Stomach smooth muscle (tissue), 2 donors: Measurements from ENCODE around the gene SPATA22.
A peak's percentile ranks its signal among the peaks of the same experiment; 100 is the strongest.

Experiments
- H3K27ac ChIP-seq: one replicate; pipeline ENCODE4 v1.7.0; 2013; ENCODE audit warnings: mild to moderate bottlenecking, low read length, inconsistent platforms
- H3K27me3 ChIP-seq, 2 donors: one replicate each; pipeline ENCODE4 v1.7.0; 2013; ENCODE audit warnings: low read length in 2 of 2; ENCODE audit not compliant: insufficient read depth in 2 of 2, control insufficient read depth in 1 of 2
- H3K36me3 ChIP-seq, 2 donors: one replicate each; pipeline ENCODE4 v1.7.0; 2013; ENCODE audit warnings: low read length in 2 of 2; ENCODE audit not compliant: control insufficient read depth in 2 of 2, insufficient read depth in 2 of 2
- H3K4me1 ChIP-seq: one replicate; pipeline ENCODE4 v1.7.0; 2013; ENCODE audit warnings: low read length; ENCODE audit not compliant: control insufficient read depth, insufficient read depth
- H3K4me3 ChIP-seq, 2 donors: one replicate each; pipeline ENCODE4 v1.7.0; 2013; ENCODE audit warnings: low read length in 2 of 2
- H3K9ac ChIP-seq, 2 donors: one replicate each; pipeline ENCODE4 v1.7.0; 2013; ENCODE audit warnings: low read length in 2 of 2, mild to moderate bottlenecking in 1 of 2
- H3K9me3 ChIP-seq, 2 donors: one replicate each; pipeline ENCODE4 v1.7.0; 2013; ENCODE audit warnings: low read length in 2 of 2; ENCODE audit not compliant: control insufficient read depth in 2 of 2
- donor health status: healthy.
- donor health status: Pancreatic carcinoma.

The SPATA22 gene

DNA sequence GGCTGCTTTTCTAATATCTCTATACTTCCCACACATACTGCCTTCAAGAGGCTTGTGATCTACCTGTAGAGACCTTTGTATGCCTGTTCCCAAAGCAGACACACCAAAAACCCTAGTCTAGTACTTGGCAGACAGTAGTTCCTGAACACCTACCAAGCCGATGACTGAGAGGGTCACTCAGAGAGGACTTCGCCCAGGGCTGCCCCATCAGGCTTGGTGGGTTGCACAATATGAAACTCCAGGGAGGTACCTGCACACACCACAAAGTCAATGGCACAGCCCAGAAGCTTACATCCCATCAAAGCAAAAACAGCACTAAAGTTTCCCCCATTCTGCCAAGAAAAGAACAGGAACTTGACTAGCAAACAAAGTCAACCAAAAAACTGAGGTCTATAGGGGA lies 34.4 kb upstream of the SPATA22 start:
- no peaks in the 10 kb centered on the region for H3K27me3 ChIP-seq
- H3K9me3 ChIP-seq: peaks cover 0 to under 1% of the 10 kb centered on the region in 2 donors
- no peak overlapping the region for H3K9ac ChIP-seq
- H3K36me3 ChIP-seq: no peaks in the 10 kb centered on the region
- no peak overlapping the region for H3K4me3 ChIP-seq
- no peak overlapping the region for H3K27ac ChIP-seq
- H3K4me1 ChIP-seq: no peaks in the 10 kb centered on the region

DNA sequence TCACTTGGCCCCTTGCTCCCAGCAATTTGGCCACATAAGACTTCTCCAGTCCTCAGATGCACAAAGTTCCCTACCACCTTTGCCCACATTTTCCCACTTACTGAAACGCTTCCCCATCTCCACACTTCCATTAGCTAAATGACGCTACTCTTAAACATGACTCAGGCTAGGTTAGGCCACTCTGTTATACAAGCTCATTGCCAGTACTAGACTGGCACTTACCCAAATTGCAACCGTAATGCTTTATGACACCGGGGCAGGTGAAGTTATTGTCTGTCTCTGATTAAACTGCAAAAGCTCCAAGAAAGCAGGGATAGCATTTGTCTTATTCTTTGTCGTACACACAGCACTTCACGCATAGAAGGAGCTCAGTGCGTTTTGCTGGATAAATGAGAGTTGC lies 33.4 kb upstream of the SPATA22 start:
- H3K4me1 ChIP-seq: no peaks in the 10 kb centered on the region
- no peaks in the 10 kb centered on the region for H3K36me3 ChIP-seq
- peaks cover 0 to 5% of the 10 kb centered on the region in 2 donors for H3K9me3 ChIP-seq
- no peak overlapping the region for H3K9ac ChIP-seq
- no peak overlapping the region for H3K4me3 ChIP-seq
- H3K27ac ChIP-seq: no peak overlapping the region
- H3K27me3 ChIP-seq: no peaks in the 10 kb centered on the region

DNA sequence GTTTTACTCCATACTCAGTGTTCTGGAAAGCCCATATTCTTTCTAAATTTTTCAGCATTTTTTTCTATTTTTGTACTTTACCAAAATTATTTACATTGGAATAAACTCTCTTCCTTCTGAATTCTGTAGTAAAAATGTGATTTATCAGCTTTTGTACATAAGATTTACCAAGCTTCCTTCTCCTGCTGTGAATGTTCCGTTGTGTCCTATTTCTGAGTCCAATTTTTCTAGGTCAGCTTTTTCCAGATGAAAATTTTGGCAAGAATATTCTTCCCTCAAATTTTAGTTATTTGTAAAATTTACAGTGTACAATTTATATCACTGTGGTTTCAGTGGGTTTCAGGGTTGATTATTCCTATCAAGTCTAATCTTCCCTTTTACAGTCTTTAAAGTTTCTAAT lies 31.7 kb upstream of the SPATA22 start:
- H3K36me3 ChIP-seq: no peaks in the 10 kb centered on the region
- H3K9me3 ChIP-seq: peaks cover 0 to 5% of the 10 kb centered on the region in 2 donors
- H3K4me1 ChIP-seq: no peaks in the 10 kb centered on the region
- no peak overlapping the region for H3K9ac ChIP-seq
- no peak overlapping the region for H3K27ac ChIP-seq
- H3K4me3 ChIP-seq: no peak overlapping the region
- no peaks in the 10 kb centered on the region for H3K27me3 ChIP-seq

DNA sequence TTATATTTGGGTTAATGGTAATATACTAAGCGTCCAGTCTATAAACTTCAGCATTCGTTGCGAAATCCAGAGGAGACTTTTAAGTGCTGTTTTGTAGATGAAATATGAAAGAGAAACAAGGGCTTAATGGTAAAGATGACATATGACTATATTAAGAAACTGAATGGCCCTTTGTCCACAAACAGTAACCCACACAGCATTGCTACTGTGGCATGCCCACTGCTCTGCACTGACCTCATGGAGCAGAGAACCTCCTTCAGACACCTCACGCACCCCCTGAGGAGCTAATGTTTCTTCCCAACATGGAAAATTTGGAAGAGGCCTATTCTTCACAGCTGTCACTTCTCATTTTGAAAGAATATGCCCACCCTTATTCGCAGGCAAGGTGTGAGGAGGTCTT lies 30.8 kb upstream of the SPATA22 start:
- Histone ChIP-seq H3K9me3 (peaks cover 0 to 5% of the 10 kb centered on the region in 2 donors), H3K9ac (no peak overlapping the region), H3K27me3 (no peaks in the 10 kb centered on the region), H3K27ac (no peak overlapping the region), H3K4me3 (no peak overlapping the region), H3K36me3 (no peaks in the 10 kb centered on the region), H3K4me1 (no peaks in the 10 kb centered on the region)

DNA sequence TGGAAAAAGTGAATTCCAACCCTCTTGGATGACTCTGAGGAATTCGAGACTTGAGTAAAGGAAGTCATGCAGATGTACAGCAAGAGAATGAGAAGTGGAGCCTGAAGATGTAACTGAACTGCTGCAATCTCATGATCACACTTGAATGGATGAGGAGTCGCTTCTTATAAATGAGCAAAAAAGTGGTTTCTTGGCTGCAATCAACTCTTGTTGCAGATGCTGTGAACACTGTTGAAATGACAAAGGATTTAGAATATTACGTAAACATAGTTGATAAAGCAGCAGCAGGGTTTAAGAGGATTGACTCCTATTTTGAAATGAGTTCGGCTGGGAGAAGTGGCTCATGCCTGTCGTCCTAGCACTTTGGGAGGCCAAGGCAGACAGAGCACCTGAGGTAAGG lies 29.7 kb upstream of the SPATA22 start:
- H3K9ac ChIP-seq: no peak overlapping the region
- H3K36me3 ChIP-seq: no peaks in the 10 kb centered on the region
- H3K4me3 ChIP-seq: no peak overlapping the region
- no peaks in the 10 kb centered on the region for H3K4me1 ChIP-seq
- H3K27me3 ChIP-seq: no peaks in the 10 kb centered on the region
- peaks cover 0 to 5% of the 10 kb centered on the region in 2 donors for H3K9me3 ChIP-seq
- H3K27ac ChIP-seq: no peak overlapping the region

DNA sequence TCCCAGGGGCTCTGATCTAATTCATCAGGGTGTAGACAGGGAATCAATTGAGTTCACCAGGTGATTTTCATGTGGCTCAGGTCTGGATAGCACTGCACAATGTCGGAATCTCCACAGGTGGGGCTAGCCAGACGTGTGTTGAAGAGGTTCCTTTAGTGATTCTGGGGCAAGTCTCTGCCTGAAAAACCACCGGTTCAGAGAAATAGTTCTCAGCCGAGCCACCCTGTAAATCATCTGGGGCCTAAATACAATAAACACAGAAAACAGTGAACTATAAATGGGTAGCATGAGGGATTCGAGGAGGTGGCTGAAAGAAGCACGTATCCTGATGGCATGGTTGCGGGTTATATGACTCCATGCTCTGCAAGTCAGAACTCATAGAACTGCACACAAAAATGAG lies 25.5 kb upstream of the SPATA22 start:
- H3K4me3 ChIP-seq: no peak overlapping the region
- H3K27ac ChIP-seq: no peak overlapping the region
- no peaks in the 10 kb centered on the region for H3K36me3 ChIP-seq
- H3K9me3 ChIP-seq: peaks cover 4 to 5% of the 10 kb centered on the region in 2 donors
- H3K9ac ChIP-seq: no peak overlapping the region
- H3K27me3 ChIP-seq: no peaks in the 10 kb centered on the region
- H3K4me1 ChIP-seq: no peaks in the 10 kb centered on the region

DNA sequence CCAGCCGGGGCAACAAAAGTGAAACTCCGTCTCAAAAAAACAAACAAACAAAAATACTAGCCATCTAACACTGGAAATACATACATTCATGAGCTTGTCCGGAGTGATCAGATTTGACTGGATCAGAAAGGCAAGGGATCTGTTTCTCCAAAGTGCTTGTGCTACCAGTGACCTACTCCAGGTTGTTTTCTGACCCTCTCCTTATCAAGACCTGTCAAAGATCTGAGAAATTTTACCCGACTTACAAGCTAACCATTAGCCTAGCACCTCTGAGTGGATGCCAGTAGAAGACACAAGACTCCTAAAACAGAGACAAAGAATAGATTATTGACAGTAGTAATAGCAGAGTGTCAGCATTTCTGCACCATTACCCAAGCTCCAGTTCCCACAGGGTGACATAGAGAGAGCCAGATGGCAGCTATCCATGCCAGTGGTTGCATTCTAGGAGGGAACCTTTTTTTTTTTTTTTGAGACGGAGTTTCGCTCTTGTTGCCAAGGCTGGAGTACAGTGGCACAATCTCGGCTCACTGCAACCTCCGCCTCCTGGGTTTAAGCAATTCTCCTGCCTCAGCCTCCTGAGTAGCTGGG lies 14.0 kb upstream of the SPATA22 start:
- Histone ChIP-seq H3K4me1 (no peaks in the 10 kb centered on the region), H3K27me3 (peaks cover 2 to 3% of the 10 kb centered on the region in 2 donors), H3K36me3 (no peaks in the 10 kb centered on the region), H3K4me3 (no peak overlapping the region), H3K27ac (no peak overlapping the region), H3K9me3 (no peaks in the 10 kb centered on the region), H3K9ac (no peak overlapping the region)

DNA sequence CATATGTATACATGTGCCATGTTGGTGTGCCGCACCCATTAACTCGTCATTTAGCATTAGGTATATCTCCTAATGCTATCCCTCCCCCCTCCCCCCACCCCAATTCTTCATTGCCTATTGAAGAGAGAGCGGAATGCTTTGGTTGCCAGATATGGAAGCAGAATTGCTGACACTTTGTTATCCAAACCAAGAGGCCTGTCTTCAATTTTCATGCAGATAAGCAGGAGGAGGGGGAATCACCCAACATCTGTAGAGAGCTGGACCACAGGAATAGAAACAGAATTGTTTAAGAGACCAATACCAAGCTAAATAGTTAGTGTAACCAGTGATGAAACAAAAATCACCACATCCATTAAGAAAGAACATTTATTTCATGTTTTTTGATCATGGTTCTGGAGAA lies 11.2 kb upstream of the SPATA22 start:
- no peaks in the 10 kb centered on the region for H3K4me1 ChIP-seq
- H3K36me3 ChIP-seq: no peaks in the 10 kb centered on the region
- no peak overlapping the region for H3K27ac ChIP-seq
- H3K9ac ChIP-seq: no peak overlapping the region
- H3K4me3 ChIP-seq: no peak overlapping the region
- no peaks in the 10 kb centered on the region for H3K9me3 ChIP-seq
- H3K27me3 ChIP-seq: peaks cover 2 to 3% of the 10 kb centered on the region in 2 donors

DNA sequence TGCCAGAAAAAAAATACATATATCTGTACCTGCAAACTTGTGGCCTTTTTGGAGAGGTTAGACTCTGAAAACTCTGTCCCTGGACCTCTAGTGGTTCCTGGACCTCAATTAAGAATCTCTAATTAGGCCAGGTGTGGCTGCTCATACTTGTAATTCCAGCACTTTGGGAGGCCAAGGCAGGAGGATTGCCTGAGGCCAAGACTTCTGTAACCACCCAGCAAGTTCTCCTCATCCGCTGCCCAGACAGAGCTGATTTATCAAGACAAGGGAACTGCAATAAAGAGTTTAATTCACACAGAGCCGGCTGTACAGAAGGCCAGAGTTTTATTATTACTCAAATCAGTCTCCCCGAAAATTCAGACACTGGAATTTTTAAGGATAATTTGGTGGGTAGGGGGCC lies 8.4 kb upstream of the SPATA22 start:
- H3K9ac ChIP-seq: no peak overlapping the region
- H3K9me3 ChIP-seq: no peaks in the 10 kb centered on the region
- H3K4me3 ChIP-seq: no peak overlapping the region
- H3K4me1 ChIP-seq: no peaks in the 10 kb centered on the region
- H3K27me3 ChIP-seq: peaks cover 0 to 3% of the 10 kb centered on the region in 2 donors
- no peaks in the 10 kb centered on the region for H3K36me3 ChIP-seq
- no peak overlapping the region for H3K27ac ChIP-seq

DNA sequence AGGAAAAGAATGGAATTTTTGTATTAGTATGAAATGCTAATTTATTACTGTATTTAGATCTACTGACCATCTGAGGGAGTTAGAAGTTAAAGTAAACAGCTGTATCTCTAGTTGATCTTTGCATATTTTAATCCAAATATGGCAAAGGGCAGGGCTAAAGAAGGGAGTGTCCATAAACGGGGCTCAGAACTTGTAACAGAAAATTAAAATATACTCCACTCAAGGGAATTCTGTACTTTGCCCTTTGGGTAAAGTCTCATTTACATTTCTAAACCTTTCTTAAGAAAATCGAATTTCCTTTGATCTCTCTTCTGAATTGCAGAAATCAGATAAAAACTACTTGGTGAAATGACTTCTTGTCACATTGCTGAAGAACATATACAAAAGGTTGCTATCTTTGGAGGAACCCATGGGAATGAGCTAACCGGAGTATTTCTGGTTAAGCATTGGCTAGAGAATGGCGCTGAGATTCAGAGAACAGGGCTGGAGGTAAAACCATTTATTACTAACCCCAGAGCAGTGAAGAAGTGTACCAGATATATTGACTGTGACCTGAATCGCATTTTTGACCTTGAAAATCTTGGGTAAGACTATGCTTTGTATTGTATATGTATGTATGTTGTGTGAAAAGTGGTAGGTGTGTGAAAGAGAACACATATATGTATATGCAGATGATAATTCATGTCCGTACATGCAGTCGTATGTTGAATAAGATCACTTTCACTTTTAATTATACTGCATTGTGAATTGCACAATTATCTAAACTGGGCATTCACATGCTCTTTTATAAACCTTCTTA lies 4.4 kb upstream of the SPATA22 start, which contains the start of gene ASPA:
TSS of gene ASPA (plus strand) at position 186 of the 799 bp plus-strand sequence. CDS start at position 349, 163 bp downstream.
- Histone ChIP-seq H3K36me3 (no peaks in the 10 kb centered on the region), H3K4me1 (no peaks in the 10 kb centered on the region), H3K4me3 (peak within 1 kb of the TSS; percentile 15 to 61), H3K9ac (peak within 1 kb of the TSS; percentile 3 to 10), H3K9me3 (no peaks in the 10 kb centered on the region), H3K27ac (no peak within 1 kb of the TSS), H3K27me3 (no peaks in the 10 kb centered on the region)

DNA sequence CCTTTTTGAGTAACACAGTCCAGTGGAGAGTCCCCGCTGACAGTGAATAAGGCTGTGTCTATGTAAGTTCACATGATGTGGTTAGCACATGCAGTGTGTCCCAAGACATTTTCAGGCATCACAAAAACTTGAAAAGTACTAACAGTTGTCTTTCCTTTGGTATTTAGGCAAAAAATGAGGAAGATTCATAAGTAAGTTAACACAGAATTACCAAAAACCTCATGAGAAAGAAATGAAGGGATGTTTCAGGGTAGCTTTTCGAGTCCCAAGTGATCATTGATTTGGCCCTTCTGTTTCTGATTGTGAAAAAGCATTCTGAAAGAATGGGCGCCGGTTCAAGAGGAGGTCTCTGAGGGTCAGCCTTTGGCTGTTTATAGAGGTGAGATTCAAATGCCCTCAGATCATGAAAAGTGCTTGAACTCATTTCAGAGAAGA lies 3.6 kb upstream of the SPATA22 start:
- Histone ChIP-seq H3K9ac (no peak overlapping the region), H3K36me3 (no peaks in the 10 kb centered on the region), H3K4me1 (no peaks in the 10 kb centered on the region), H3K4me3 (peak overlapping the region in 1 of 2 donors; percentile 61), H3K27me3 (no peaks in the 10 kb centered on the region), H3K27ac (no peak overlapping the region), H3K9me3 (no peaks in the 10 kb centered on the region)
